SU-DHL-6 (cell line): ENCODE results near the gene CACUL1.

Experiments used
- H2AFZ ChIP-seq: fragments of 200-600 bp; sonication (generic); 2 replicates; pipeline ENCODE4 v1.6.1; 2014; ENCODE audit warnings: low read depth, mild to moderate bottlenecking, moderate library complexity, mixed read lengths, antibody characterized with exemption, low read length; ENCODE audit not compliant: severe bottlenecking
- H3F3A ChIP-seq: fragments of 200-600 bp; shearing (Covaris generic); 2 replicates; pipeline ENCODE4 v1.6.0; 2016; ENCODE audit warnings: antibody characterized with exemption, mild to moderate bottlenecking; ENCODE audit not compliant: insufficient read depth
- H3K27ac ChIP-seq: fragments of 200-600 bp; sonication (generic); 2 replicates; pipeline ENCODE4 v1.5.1; 2016; ENCODE audit warnings: low read depth, mild to moderate bottlenecking, low read length, moderate library complexity, mixed read lengths
- H3K27me3 ChIP-seq: fragments of 200-600 bp; sonication (generic), shearing (Covaris generic); 2 replicates; pipeline ENCODE4 v1.6.0; 2014; ENCODE audit warnings: mild to moderate bottlenecking, low read length
- H3K36me3 ChIP-seq: fragments of 200-600 bp; sonication (generic); 2 replicates; pipeline ENCODE4 v1.6.1; 2014; ENCODE audit warnings: mild to moderate bottlenecking, low read length, mixed read lengths
- H3K4me2 ChIP-seq: fragments of 300-600, 200-600 bp; shearing (Covaris generic), sonication (generic); 2 replicates; pipeline ENCODE4 v1.6.0; 2014; ENCODE audit warnings: low read length, low read depth, mild to moderate bottlenecking; ENCODE audit not compliant: poor library complexity, severe bottlenecking
- H3K4me3 ChIP-seq: fragments of 200-600 bp; sonication (generic); 2 replicates; pipeline ENCODE4 v1.5.1; 2014; ENCODE audit warnings: antibody characterized with exemption, low read length, mild to moderate bottlenecking, mixed read lengths; ENCODE audit not compliant: insufficient read depth, poor library complexity, severe bottlenecking
- H3K79me2 ChIP-seq: fragments of 200-600 bp; sonication (generic); 2 replicates; pipeline ENCODE4 v1.6.1; 2014; ENCODE audit warnings: mild to moderate bottlenecking, low read length, moderate library complexity; ENCODE audit not compliant: insufficient read depth
- H3K9ac ChIP-seq: fragments of 200-600 bp; sonication (generic); 2 replicates; pipeline ENCODE4 v1.7.0; 2014; ENCODE audit warnings: mild to moderate bottlenecking, low read length
- H3K9me2 ChIP-seq: fragments of 200-600 bp; sonication (generic); replicated peaks from 2 replicates; pipeline ENCODE4 v1.6.1; 2014; ENCODE audit warnings: low read length; ENCODE audit not compliant: insufficient read depth
- H3K9me3 ChIP-seq: fragments of 200-600 bp; sonication (generic); 2 replicates; pipeline ENCODE4 v1.6.1; 2014; ENCODE audit warnings: low read length, mixed read lengths; ENCODE audit not compliant: insufficient read depth
- H4K20me1 ChIP-seq: fragments of 200-600 bp; sonication (generic); 2 replicates; pipeline ENCODE4 v1.6.1; 2014; ENCODE audit warnings: low read depth, mild to moderate bottlenecking, antibody characterized with exemption, low read length, moderate library complexity, mixed read lengths
- CTCF ChIP-seq: fragments of 200-600 bp; sonication (generic); IDR thresholded peaks from one replicate; pipeline ENCODE4 v1.5.1; 2017; ENCODE audit warnings: antibody characterized with exemption, mild to moderate bottlenecking, low read length, moderate library complexity; ENCODE audit not compliant: insufficient read depth, poor library complexity, severe bottlenecking
- EZH2phosphoT487 ChIP-seq: fragments of 200-600 bp; sonication (generic), shearing (Covaris generic); conservative IDR thresholded peaks from 2 replicates; pipeline ENCODE4 v1.6.1; 2018; ENCODE audit warnings: mild to moderate bottlenecking, antibody characterized with exemption, low read length, moderate library complexity, mixed read lengths

The CACUL1 gene

DNA sequence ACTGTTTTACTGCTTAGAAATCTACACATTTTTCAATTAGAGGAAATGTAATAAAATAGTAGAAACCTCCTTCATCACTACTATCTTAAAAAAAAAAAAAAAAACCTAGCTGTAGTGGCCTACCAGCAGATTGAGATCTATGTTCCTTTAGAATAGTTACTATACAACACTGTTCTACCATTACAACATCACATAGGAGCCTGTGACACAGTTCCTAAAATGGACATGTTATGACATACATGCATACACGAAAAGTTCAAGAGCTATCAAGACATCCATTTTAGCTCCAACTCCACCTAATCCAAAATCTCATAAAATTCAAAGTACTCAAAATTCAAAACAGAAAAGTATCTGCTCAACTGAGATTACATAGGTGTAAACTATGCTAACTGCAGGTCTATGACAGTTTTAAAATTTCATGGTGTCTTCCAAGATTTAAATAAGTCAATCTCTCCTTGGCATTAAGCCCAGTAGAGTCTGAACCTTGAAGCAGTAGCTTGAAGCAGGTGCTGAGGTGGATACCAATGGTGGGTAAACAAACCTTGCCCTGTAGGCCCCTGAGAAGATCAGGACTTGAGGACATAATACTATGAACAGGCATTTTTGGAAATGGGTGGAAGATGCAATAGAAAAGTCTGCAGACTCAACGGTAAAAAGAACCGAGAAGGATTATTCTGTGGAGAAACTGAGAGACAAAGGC lies 17.0 kb downstream of the CACUL1 start:
- no peaks in the 10 kb centered on the region for H3K9me2 ChIP-seq
- no peak overlapping the region for H3K4me3 ChIP-seq
- peaks cover 72% of the 10 kb centered on the region for H3K79me2 ChIP-seq
- H3K9ac ChIP-seq: no peak overlapping the region
- no peak overlapping the region for H2AFZ ChIP-seq
- TF ChIP-seq CTCF: no peak
- no peak for TF ChIP-seq EZH2phosphoT487
- no peaks in the 10 kb centered on the region for H3K27me3 ChIP-seq
- no peaks in the 10 kb centered on the region for H3K36me3 ChIP-seq
- H3K4me2 ChIP-seq: no peak overlapping the region
- H3K27ac ChIP-seq: no peak overlapping the region
- peaks cover 9% of the 10 kb centered on the region; the same call in 1 of the 2 replicates for H4K20me1 ChIP-seq
- no peaks in the 10 kb centered on the region; the same call in 1 of the 2 replicates for H3F3A ChIP-seq
- no peaks in the 10 kb centered on the region for H3K9me3 ChIP-seq

DNA sequence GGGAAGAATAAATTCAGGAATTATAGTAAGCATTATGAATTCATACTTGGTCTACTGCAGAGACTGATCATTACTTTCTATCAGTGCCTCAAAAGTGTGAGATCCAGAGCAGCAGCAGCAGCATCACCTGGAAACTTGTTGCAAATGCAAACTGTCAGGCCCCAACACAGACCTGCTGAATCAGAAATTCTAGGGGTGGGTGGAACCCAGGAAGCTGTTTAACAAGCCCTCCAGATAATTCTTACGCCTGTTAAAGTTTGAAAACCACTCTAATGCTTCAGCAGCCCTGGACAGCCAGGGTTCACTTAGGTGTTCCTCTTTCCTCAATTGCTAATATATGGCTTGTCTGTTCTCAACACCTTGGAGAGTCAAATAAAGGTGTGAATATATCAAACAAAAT lies 19.5 kb downstream of the CACUL1 start:
- Histone ChIP-seq H4K20me1 (0 out of 2 replicates have a peak, but pooled peaks cover 6% of the 10 kb centered on the region), H3K4me3 (no peak overlapping the region), H3F3A (peaks cover 1% of the 10 kb centered on the region; the same call in 1 of the 2 replicates), H3K9me2 (no peaks in the 10 kb centered on the region), H3K4me2 (no peak overlapping the region), H3K9ac (no peak overlapping the region), H3K27me3 (no peaks in the 10 kb centered on the region), H3K36me3 (no peaks in the 10 kb centered on the region), H3K9me3 (no peaks in the 10 kb centered on the region), H3K27ac (no peak overlapping the region), H3K79me2 (peaks cover 69% of the 10 kb centered on the region), H2AFZ (no peak overlapping the region)
- TF ChIP-seq EZH2phosphoT487: no peak
- no peak for TF ChIP-seq CTCF

DNA sequence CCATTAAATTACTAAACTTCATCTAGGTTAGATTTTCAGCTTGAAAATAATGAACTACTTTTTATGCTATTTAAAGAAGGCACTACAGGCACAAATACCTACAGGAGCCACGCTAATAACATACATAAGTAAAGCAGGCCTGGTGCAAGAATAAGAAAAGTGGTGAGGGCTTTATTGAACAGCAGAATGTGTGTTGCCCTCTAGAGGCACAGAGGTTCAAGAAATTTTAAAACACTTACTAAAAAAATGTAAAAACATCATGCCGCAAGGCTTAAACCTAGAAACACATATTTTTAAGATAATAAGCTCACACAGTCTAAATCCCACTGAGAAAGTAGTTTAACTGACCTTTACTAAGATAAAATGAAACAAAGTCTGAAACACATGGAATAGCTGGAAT lies 20.3 kb downstream of the CACUL1 start:
- Histone ChIP-seq H3K27ac (no peak overlapping the region), H3K4me3 (no peak overlapping the region), H3K9me2 (no peaks in the 10 kb centered on the region), H3K27me3 (no peaks in the 10 kb centered on the region), H3F3A (peaks cover 4% of the 10 kb centered on the region; the same call in 1 of the 2 replicates), H4K20me1 (0 out of 2 replicates have a peak, but pooled peaks cover 6% of the 10 kb centered on the region), H3K36me3 (no peaks in the 10 kb centered on the region), H3K9me3 (no peaks in the 10 kb centered on the region), H3K79me2 (peaks cover 65% of the 10 kb centered on the region), H3K4me2 (no peak overlapping the region), H3K9ac (no peak overlapping the region), H2AFZ (no peak overlapping the region)
- no peak for TF ChIP-seq EZH2phosphoT487
- TF ChIP-seq CTCF: no peak
